GM19438 (cell line): ENCODE data around the gene PAQR4.

Experiments
- ATAC-seq: cut with Tn5 transposase; IDR thresholded peaks from one replicate; pipeline ENCODE4 v1.9.1; 2021; ENCODE audit warnings: low read depth; ENCODE audit not compliant: unreplicated experiment

Gene PAQR4

DNA sequence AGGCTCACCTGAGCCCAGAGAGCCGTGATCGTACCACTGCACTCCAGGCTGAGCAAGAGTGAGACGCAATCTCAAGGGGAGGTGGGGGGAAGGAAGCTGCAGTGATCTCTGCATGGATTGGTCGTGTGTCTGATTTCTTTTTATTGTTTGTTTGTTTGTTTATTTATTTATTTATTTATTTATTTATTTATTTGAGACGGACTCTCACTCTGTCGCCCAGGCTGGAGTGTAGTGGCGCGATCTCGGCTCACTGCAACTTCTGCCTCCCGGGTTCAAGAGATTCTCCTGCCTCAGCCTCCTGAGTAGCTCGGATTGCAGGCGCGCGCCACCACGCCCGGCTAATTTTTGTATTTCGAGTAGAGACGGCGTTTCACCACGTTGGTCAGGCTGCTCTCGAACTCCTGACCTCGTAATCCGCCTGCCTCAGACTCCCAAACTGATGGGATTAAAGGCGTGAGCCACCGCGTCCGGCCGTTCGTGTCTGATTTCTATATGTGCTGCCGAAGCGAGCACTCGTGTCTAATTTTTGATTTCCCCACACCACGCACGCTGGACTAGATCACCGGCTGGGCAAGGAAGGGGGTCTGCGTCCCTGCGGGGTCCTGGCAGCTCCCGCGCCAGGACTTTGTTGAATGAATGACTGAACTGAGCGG is 50.6 kb downstream of the PAQR4 start:
- no peak for ATAC-seq

DNA sequence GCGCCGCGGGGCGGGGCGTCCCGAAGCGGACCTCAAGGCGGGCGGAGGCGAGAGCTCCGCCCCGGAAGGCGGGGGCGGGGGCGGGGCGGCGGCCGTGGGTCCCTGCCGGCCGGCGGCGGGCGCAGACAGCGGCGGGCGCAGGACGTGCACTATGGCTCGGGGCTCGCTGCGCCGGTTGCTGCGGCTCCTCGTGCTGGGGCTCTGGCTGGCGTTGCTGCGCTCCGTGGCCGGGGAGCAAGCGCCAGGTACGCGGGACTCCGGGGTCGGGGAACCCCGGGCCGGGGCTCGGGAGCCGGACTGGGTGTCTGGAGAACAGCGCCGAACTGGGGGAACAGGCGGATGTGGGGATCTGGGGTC is 51.1 kb downstream of the PAQR4 start, which contains the start of gene TNFRSF12A:
Gene TNFRSF12A, plus strand, starts transcription at position 122 of the 357 bp plus-strand sequence. Its CDS starts 30 bp downstream, at position 152.
- no peak for ATAC-seq

DNA sequence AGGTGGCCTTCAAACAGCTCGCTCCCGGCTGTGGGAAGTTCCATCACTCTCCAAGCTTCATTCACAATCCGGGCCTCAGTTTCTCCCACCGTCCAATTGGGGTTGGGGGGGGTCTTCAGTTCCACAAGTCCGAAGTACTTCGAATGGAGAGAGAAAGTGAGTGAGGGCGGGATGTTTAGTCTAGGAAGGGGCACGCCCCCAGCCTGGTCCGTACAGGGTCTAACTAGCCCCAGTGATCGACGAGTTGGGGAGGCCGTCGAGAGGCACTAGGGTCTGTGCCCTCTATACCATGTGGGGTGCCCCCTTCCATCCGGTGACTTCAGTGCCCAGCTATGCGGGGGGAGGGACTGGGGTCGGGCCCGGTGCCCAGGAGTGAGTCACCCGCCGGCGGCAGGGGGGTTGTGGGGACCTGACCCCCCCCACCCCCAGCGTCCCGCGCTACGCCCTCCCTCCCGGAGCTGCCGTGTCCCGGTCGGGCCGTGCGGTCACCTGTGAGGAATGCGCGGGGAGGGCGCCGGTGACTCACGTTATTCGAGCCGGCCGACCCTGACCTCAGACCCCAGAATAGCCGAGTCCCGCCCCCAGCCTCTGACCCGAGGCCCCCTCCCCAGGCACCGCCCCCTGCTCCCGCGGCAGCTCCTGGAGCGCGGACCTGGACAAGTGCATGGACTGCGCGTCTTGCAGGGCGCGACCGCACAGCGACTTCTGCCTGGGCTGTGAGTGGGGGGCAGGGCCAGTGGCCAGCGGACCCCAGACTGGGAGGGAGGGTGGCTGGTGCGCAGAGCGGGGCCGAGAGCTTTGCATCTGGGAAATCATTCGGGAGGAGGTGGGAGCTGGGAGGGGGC is 51.7 kb downstream of the PAQR4 start:
- no peak for ATAC-seq

DNA sequence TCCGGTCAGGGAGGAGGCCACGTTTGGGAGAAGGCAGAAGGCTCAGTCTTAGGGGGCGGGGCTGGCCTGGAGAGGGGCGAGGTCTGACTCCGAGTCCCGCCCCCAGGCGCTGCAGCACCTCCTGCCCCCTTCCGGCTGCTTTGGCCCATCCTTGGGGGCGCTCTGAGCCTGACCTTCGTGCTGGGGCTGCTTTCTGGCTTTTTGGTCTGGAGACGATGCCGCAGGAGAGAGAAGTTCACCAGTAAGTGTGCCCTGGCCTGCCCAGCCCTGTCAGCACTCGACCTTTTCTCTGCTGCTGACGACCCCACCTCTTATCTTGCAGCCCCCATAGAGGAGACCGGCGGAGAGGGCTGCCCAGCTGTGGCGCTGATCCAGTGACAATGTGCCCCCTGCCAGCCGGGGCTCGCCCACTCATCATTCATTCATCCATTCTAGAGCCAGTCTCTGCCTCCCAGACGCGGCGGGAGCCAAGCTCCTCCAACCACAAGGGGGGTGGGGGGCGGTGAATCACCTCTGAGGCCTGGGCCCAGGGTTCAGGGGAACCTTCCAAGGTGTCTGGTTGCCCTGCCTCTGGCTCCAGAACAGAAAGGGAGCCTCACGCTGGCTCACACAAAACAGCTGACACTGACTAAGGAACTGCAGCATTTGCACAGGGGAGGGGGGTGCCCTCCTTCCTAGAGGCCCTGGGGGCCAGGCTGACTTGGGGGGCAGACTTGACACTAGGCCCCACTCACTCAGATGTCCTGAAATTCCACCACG is 52.5 kb downstream of the PAQR4 start:
- no peak for ATAC-seq

DNA sequence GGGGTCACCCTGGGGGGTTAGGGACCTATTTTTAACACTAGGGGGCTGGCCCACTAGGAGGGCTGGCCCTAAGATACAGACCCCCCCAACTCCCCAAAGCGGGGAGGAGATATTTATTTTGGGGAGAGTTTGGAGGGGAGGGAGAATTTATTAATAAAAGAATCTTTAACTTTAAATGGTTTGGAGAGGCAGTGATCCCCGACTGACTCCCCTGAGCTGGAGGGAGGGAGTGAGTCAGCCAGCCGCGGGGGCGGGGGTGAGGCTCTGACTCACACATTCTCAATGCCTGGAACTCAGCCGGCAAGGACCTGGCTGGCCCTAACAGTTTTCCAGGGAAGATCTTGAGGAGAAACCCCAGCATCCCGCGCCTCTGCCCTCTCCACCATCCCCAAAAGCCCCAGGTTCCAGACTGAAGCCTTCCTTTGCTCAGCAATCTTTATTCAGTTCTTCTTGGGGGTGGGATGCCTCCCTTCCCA is 53.1 kb downstream of the PAQR4 start:
- ATAC-seq = no peak

DNA sequence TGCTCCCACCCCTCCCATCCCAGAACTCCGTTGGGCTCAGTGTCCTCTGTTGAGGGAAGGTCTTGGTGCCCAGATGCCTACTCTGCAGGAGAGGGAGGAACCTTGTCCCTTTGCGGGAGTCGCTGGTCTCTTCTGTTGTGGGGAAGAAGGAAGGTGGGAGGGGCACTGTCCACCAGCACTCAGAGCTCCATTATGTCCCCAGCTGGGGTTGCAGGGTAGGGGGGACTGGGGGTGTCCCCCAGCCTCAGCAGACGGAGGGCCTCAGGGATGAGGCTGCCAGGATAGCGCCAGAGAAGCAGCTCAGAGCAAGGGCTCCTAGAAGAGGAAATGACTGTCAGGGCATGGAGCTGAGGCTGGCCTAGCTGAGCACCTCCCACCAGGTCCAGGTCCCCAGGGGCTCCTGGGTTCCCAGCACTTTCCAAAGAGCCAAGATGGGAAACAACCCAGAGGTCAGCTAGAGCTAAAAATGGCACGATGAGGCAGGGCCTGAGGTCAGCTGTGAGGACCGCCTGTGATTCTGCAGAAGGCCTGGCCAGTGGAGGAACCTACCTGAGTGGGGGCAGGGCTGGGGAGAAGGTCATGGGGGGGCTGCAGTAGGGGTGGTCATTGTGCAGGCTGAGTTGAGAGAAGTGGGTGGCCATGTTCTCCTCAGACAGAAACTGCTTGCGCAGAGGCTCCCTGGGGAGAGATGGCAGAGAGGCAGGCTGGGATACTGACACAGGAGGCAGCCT is 53.7 kb downstream of the PAQR4 start:
- no peak for ATAC-seq
